A549 (cell line): ENCODE measurements around the gene DPEP2NB. TPM values are rescaled to one million over a fixed set of nuclear protein-coding genes. Genes with fewer than 3 reads are reported as not detected.
"Not testable (repeated sequence)": the region's sequence is repeated elsewhere in the genome, so short reads cannot be mapped to it uniquely, and the experiment has no call there.

Source experiments
- ATAC-seq, 2 experiments: fragments of 200-7000 bp in 1 of 2; fragments of >200 bp in 1 of 2; cut with Nextera tagmentation in 1 of 2; cut with Tn5 transposase in 1 of 2; 3 replicates each; pipeline versions ENCODE4 v1.8.0 to v1.9.1; 2018 to 2020; ENCODE audit warnings: mild to moderate bottlenecking in 1 of 2, moderate library complexity in 1 of 2
- CTCF ChIA-PET: fragments of 300-600 bp; sonication (Branson Sonifier 250); formaldehyde crosslinking; extraction: SDS; loops from one replicate; lab custom pipeline; 2021; ENCODE audit warnings: antibody characterized with exemption, inconsistent platforms; lab: Yijun Ruan, JAX
- POLR2A ChIA-PET: fragments of 350-600 bp; formaldehyde crosslinking; extraction: SDS; loops from one replicate; lab custom pipeline; 2021; ENCODE audit warnings: antibody characterized with exemption, inconsistent platforms; lab: Yijun Ruan, JAX
- DNase-seq, 2 experiments: peaks; one replicate each; pipeline versions ENCODE4 v3.0.0 to v3.0.0-alpha.2; 2011 to 2016; ENCODE audit warnings: low read depth in 1 of 2, low spot score in 1 of 2
- FAIRE-seq: peaks from 2 replicates; lab custom pipeline; 2011; peaks lifted over from hg19 to GRCh38; lab: Jason Lieb, UNC
- H3K27ac ChIP-seq, 2 experiments: fragments of >200 bp; sonication (Bioruptor Twin); formaldehyde crosslinking; 3 replicates each; pipeline ENCODE4 v1.5.1; 2016 to 2017
- H3K4me1 ChIP-seq: fragments of >200 bp; sonication (Bioruptor Twin); formaldehyde crosslinking; 3 replicates; pipeline ENCODE4 v1.6.1; 2016
- H3K4me2 ChIP-seq: fragments of >200 bp; sonication (Bioruptor Twin); formaldehyde crosslinking; 3 replicates; pipeline ENCODE4 v1.6.1; 2016
- H3K4me3 ChIP-seq: fragments of >200 bp; sonication (Bioruptor Twin); formaldehyde crosslinking; 3 replicates; pipeline ENCODE4 v1.5.1; 2016
- H3K9me3 ChIP-seq: fragments of >200 bp; sonication (Bioruptor Twin); formaldehyde crosslinking; 3 replicates; pipeline ENCODE4 v1.6.1; 2016
- ATOH8 ChIP-seq: fragments of 250-450 bp; sonication (Bioruptor Pico); IDR thresholded peaks from 2 replicates; pipeline ENCODE4 v1.5.0; 2020; ENCODE audit warnings: low read depth, mild to moderate bottlenecking, moderate library complexity
- BHLHE40 ChIP-seq: IDR thresholded peaks from 2 replicates; pipeline ENCODE4 v1.6.1; 2012; ENCODE audit warnings: low read depth, low read length, inconsistent platforms
- CBX8 ChIP-seq: fragments of 200-600 bp; sonication (generic); IDR thresholded peaks from 2 replicates; pipeline ENCODE4 v1.6.1; 2016
- CTCF ChIP-seq: fragments of >200 bp; sonication (Bioruptor Twin); formaldehyde crosslinking; IDR thresholded peaks from 3 replicates; pipeline ENCODE4 v1.5.1; 2016
- EHF ChIP-seq: fragments of 250-450 bp; sonication (Bioruptor Pico); IDR thresholded peaks from 2 replicates; pipeline ENCODE4 v1.5.0; 2020; ENCODE audit warnings: mild to moderate bottlenecking
- EP300 ChIP-seq, 2 experiments: fragments of >200 bp; sonication (Bioruptor Twin); formaldehyde crosslinking; IDR thresholded peaks; 2 replicates in 1 of 2; 3 replicates in 1 of 2; pipeline ENCODE4 v1.6.1; 2016 to 2017
- ESRRA ChIP-seq: fragments of 150-350 bp; IDR thresholded peaks from 2 replicates; pipeline ENCODE4 v1.6.1; 2014; ENCODE audit warnings: mild to moderate bottlenecking, low read length, borderline replicate concordance
- FOSB ChIP-seq: fragments of 250-450 bp; sonication (Bioruptor Pico); IDR thresholded peaks from 2 replicates; pipeline ENCODE4 v1.5.0; 2020; ENCODE audit warnings: mild to moderate bottlenecking, moderate library complexity
- FOSL2 ChIP-seq, 2 experiments: fragments of 450-650 bp in 1 of 2; fragments of >200 bp in 1 of 2; sonication (Bioruptor Twin) in 1 of 2; formaldehyde crosslinking; IDR thresholded peaks; 2 replicates each; pipeline versions ENCODE4 v1.5.0 to v1.6.1; 2016 to 2020; ENCODE audit warnings: mild to moderate bottlenecking in 1 of 2, moderate library complexity in 1 of 2
- FOXS1 ChIP-seq: fragments of 250-450 bp; sonication (Bioruptor Pico); IDR thresholded peaks from 2 replicates; pipeline ENCODE4 v1.5.0; 2020; ENCODE audit warnings: mild to moderate bottlenecking, moderate library complexity
- GATA3 ChIP-seq: IDR thresholded peaks from 2 replicates; pipeline ENCODE4 v1.6.1; 2012; ENCODE audit warnings: borderline replicate concordance
- HDAC2 ChIP-seq: fragments of 200-600 bp; sonication (generic); IDR thresholded peaks from 2 replicates; pipeline ENCODE4 v1.6.1; 2016
- HOXA7 ChIP-seq: fragments of 250-450 bp; sonication (Bioruptor Pico); IDR thresholded peaks from 2 replicates; pipeline ENCODE4 v1.5.0; 2020; ENCODE audit warnings: mild to moderate bottlenecking, moderate library complexity
- HOXB13 ChIP-seq: fragments of 250-450 bp; sonication (Bioruptor Pico); IDR thresholded peaks from 2 replicates; pipeline ENCODE4 v1.5.0; 2020; ENCODE audit warnings: low read depth, mild to moderate bottlenecking, moderate library complexity
- JUNB ChIP-seq: fragments of >200 bp; sonication (Bioruptor Twin); formaldehyde crosslinking; IDR thresholded peaks from 2 replicates; pipeline ENCODE4 v1.6.1; 2016
- MAFK ChIP-seq: fragments of 450-650 bp; IDR thresholded peaks from 2 replicates; pipeline ENCODE4 v1.6.1; 2014; ENCODE audit not compliant: partially characterized antibody
- MYC ChIP-seq: IDR thresholded peaks from 2 replicates; pipeline ENCODE4 v1.6.1; 2012; ENCODE audit warnings: mild to moderate bottlenecking, inconsistent platforms, low read length, improper control_type of control experiment, borderline replicate concordance
- NPAS2 ChIP-seq: fragments of 250-450 bp; sonication (Bioruptor Pico); IDR thresholded peaks from 2 replicates; pipeline ENCODE4 v1.8.0; 2022; ENCODE audit warnings: mild to moderate bottlenecking, moderate library complexity, borderline replicate concordance
- PHF8 ChIP-seq: fragments of 200-600 bp; sonication (generic); IDR thresholded peaks from 2 replicates; pipeline ENCODE4 v1.6.1; 2016; ENCODE audit warnings: low read depth, mild to moderate bottlenecking, antibody characterized with exemption, moderate library complexity, borderline replicate concordance
- POLR2A ChIP-seq: IDR thresholded peaks from 2 replicates; pipeline ENCODE4 v1.6.1; 2012; ENCODE audit warnings: mild to moderate bottlenecking, low read length
- RAD21 ChIP-seq, 2 experiments: fragments of >200 bp in 1 of 2; sonication (Bioruptor Twin) in 1 of 2; formaldehyde crosslinking in 1 of 2; IDR thresholded peaks in 1 of 2; conservative IDR thresholded peaks in 1 of 2; 2 replicates in 1 of 2; 3 replicates in 1 of 2; pipeline ENCODE4 v1.6.1; 2012 to 2018; ENCODE audit warnings: inconsistent platforms in 1 of 2
- RARB ChIP-seq: fragments of 250-450 bp; sonication (Bioruptor Pico); IDR thresholded peaks from 2 replicates; pipeline ENCODE4 v1.8.0; 2021; ENCODE audit warnings: mild to moderate bottlenecking, moderate library complexity
- RCOR1 ChIP-seq: fragments of 150-350 bp; IDR thresholded peaks from 2 replicates; pipeline ENCODE4 v1.6.1; 2014; ENCODE audit warnings: antibody characterized with exemption, low read length, low read depth
- RFX5 ChIP-seq: fragments of 450-650 bp; IDR thresholded peaks from 2 replicates; pipeline ENCODE4 v1.7.1; 2014; ENCODE audit warnings: antibody characterized with exemption, mild to moderate bottlenecking, moderate library complexity
- SMC3 ChIP-seq: fragments of >200 bp; sonication (Bioruptor Twin); formaldehyde crosslinking; IDR thresholded peaks from 3 replicates; pipeline ENCODE4 v1.6.1; 2018; ENCODE audit warnings: inconsistent platforms
- TFCP2L1 ChIP-seq: fragments of 250-450 bp; sonication (Bioruptor Pico); IDR thresholded peaks from 2 replicates; pipeline ENCODE4 v1.5.0; 2021; ENCODE audit warnings: mild to moderate bottlenecking
- USF2 ChIP-seq: fragments of 450-650 bp; IDR thresholded peaks from 2 replicates; pipeline ENCODE4 v1.6.1; 2014; ENCODE audit warnings: antibody characterized with exemption
- ZC3H11A ChIP-seq: fragments of 450-650 bp; IDR thresholded peaks from 2 replicates; pipeline ENCODE4 v1.6.1; 2014; ENCODE audit warnings: antibody characterized with exemption, mild to moderate bottlenecking
- ZFP36 ChIP-seq: fragments of 450-650 bp; IDR thresholded peaks from 2 replicates; pipeline ENCODE4 v1.6.1; 2014; ENCODE audit warnings: borderline replicate concordance; ENCODE audit not compliant: partially characterized antibody
- ZNF302 ChIP-seq: fragments of 250-450 bp; sonication (Bioruptor Pico); IDR thresholded peaks from 2 replicates; pipeline ENCODE4 v1.9.0; 2021; ENCODE audit warnings: inconsistent platforms, mild to moderate bottlenecking, moderate library complexity
- WGBS: methylation state at CpG from one replicate; pipeline ENCODE4 v1.1.6; 2017; ENCODE audit errors: missing lambda C conversion rate; 5-methylcytosine and 5-hydroxymethylcytosine counted together
- polyA plus RNA-seq, 4 experiments: library from polyadenylated mRNA; depleted of rRNA in 3 of 4; stranded (reverse); fragments of >200 nt; fragmentation: RNase III in 1 of 4; extraction: RNeasy Plus Mini Kit Qiagen cat#74134 plus additional on column Dnase treatment in 1 of 4; gene quantifications; 2 replicates in 3 of 4; 3 replicates in 1 of 4; pipeline ENCODE4 v1.2.3, GENCODE V29; 2011 to 2017
- TF ChIP-seq, protein P1 (sequence below): fragments of >200 bp; sonication (Bioruptor Twin); formaldehyde crosslinking; IDR thresholded peaks from 2 replicates; pipeline ENCODE4 v1.6.1; 2016

The DPEP2NB gene
- polyA plus RNA-seq, 2 of the 4 experiments (the other 2 are of a cell fraction) = not detected

GRCh38 chr16:68033101-68033500 is 17.4 kb upstream of the DPEP2NB start:
- Histone ChIP-seq H3K4me3 (no peak overlapping the region), H3K9me3 (no peaks in the 10 kb centered on the region), H3K4me2 (no peak overlapping the region), H3K27ac (no peak overlapping the region), H3K4me1 (no peaks in the 10 kb centered on the region)
- ChIA-PET CTCF (interaction anchor here (1.7 kb wide), 1 partner anchor 195 kb away, joined by 4 read pairs; no protein-coding TSS in a partner anchor), POLR2A (no interaction called here)
- DNase-seq (no peak), ATAC-seq (no peak), FAIRE-seq (no peak)
- TF ChIP-seq FOSL2 (IDR thresholded peaks at IDR 0.05) (no peak), FOSL2 (CRISPR knock-in tag; IDR thresholded peaks at IDR 0.05) (no peak), HOXA7 (CRISPR knock-in tag) (no peak), FOXS1 (no peak), USF2 (no peak), ZFP36 (no peak), PHF8 (no peak), EP300 (IDR thresholded peaks at IDR 0.05) (no peak), RCOR1 (no peak), JUNB (no peak), CTCF (no peak), ZNF302 (no peak), FOSB (CRISPR knock-in tag) (no peak), MYC (no peak), MAFK (no peak), ZC3H11A (no peak), GATA3 (no peak)
- 97% methylated on average over 2 of the region's 2 CpGs for WGBS

DNA sequence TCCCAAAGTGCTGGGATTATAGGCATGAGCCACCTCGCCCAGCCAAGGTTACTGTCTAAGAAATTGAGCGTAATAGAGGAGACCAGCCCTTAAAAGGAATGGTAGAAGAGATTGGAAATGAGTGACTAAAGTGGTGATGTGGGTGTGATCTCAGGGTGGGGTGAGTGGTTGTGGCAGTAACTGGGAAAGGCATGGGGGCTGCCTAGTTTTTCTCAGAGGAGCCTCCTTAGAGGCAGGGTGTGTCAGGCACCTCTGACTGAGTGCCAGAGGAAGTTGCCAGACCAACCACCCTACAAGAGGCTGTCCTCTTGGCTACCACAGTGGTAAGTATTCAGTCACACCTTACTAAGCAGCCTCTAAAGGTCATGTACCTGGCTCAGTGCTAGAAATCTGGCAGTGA is 16.2 kb upstream of the DPEP2NB start:
- ATAC-seq (peak in 1 of 2 experiments; percentile 31; a peak in 3 of 6 replicates), FAIRE-seq (no peak), DNase-seq (peak in 1 of 2 experiments; percentile 17)
- ChIA-PET CTCF (interaction anchor here (0.7 to 1.9 kb wide), 2 partner anchors 9 kb away, joined by 3 to 5 read pairs; partner anchors contain the start of genes DDX28 and DUS2), POLR2A (no interaction called here)
- Histone ChIP-seq H3K4me1 (no peaks in the 10 kb centered on the region), H3K4me3 (no peak overlapping the region), H3K9me3 (no peaks in the 10 kb centered on the region), H3K27ac (no peak overlapping the region), H3K4me2 (no peak overlapping the region)
- 87% methylated on average over 2 of the region's 2 CpGs for WGBS
- no peak for TF ChIP-seq HDAC2
- no peak for TF ChIP-seq BHLHE40
- no peak for TF ChIP-seq ZFP36
- TF ChIP-seq SMC3 = no peak
- no peak for TF ChIP-seq NPAS2
- no peak for TF ChIP-seq RAD21 (conservative IDR thresholded peaks at IDR 0.05 in 1 of 2, IDR thresholded peaks at IDR 0.05 in 1 of 2)
- no peak for TF ChIP-seq CBX8
- TF ChIP-seq HOXB13 = no peak
- no peak for TF ChIP-seq RFX5
- TF ChIP-seq ESRRA = no peak
- no peak for TF ChIP-seq PHF8
- no peak for TF ChIP-seq POLR2A
- TF ChIP-seq, protein P1, sequence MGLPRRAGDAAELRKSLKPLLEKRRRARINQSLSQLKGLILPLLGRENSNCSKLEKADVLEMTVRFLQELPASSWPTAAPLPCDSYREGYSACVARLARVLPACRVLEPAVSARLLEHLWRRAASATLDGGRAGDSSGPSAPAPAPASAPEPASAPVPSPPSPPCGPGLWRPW = no peak
- TF ChIP-seq TFCP2L1 = no peak
- TF ChIP-seq RARB (CRISPR knock-in tag) = no peak
- TF ChIP-seq EHF = no peak
- no peak for TF ChIP-seq ATOH8 (CRISPR knock-in tag)
- no peak for TF ChIP-seq CTCF
- TF ChIP-seq JUNB = no peak
- TF ChIP-seq GATA3 = no peak

DNA sequence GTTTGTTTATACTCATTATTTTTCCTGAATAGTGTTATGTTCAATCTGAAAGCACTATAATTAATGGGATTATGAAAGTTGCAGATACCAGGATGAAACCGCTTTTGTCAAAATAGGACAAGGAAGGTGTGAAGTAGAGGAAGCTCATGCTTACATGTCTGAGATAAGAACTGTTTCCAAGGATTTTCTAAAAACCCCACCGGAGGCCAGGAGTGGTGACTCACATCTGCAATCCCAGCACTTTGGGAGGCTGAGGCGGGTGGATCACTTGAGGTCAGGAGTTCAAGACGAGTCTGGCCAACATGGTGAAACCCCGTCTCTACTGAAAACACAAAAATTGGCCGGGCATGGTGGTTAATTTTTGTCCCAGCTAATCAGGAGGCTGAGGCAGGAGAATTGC is 14.4 kb upstream of the DPEP2NB start:
- WGBS = 71% methylated on average over 6 of the region's 6 CpGs
- H3K4me1 ChIP-seq, POLR2A ChIA-PET, H3K27ac ChIP-seq, FAIRE-seq, DNase-seq, H3K4me3 ChIP-seq, ATAC-seq, H3K4me2 ChIP-seq, H3K9me3 ChIP-seq: not testable (repeated sequence)
- CTCF ChIA-PET = interaction anchor here (0.7 to 2.8 kb wide), 4 partner anchors 11 to 36 kb away, joined by 3 to 10 read pairs (median 6); no protein-coding TSS in a partner anchor
